HEK293 (cell line): ENCODE data around the gene PLEKHA4.
A peak's percentile ranks its signal among the peaks of the same experiment; 100 is the strongest.

ENCODE experiments used
- BCL11A ChIP-seq: fragments of 450-650 bp; formaldehyde crosslinking; IDR thresholded peaks from 2 replicates; pipeline ENCODE4 v1.5.1; 2016; ENCODE audit warnings: low read depth, missing biosample characterization, missing genetic modification characterization
- GLI2 ChIP-seq: fragments of 450-650 bp; formaldehyde crosslinking; IDR thresholded peaks from 2 replicates; pipeline ENCODE4; 2017; ENCODE audit warnings: missing biosample characterization, missing genetic modification characterization, low read depth, borderline replicate concordance
- HOXA7 ChIP-seq: sonication (generic); formaldehyde crosslinking; IDR thresholded peaks from 2 replicates; pipeline ENCODE4 v1.8.1; 2022; ENCODE audit warnings: missing genetic modification reagents, borderline replicate concordance
- OVOL3 ChIP-seq: fragments of 450-650 bp; formaldehyde crosslinking; IDR thresholded peaks from 2 replicates; pipeline ENCODE4 v1.5.1; 2016; ENCODE audit warnings: missing biosample characterization, missing genetic modification characterization
- WT1 ChIP-seq: fragments of 450-650 bp; formaldehyde crosslinking; IDR thresholded peaks from 2 replicates; pipeline ENCODE4 v1.5.1; 2016; ENCODE audit warnings: missing biosample characterization, missing genetic modification characterization
- YY2 ChIP-seq: fragments of 450-650 bp; formaldehyde crosslinking; IDR thresholded peaks from 2 replicates; pipeline ENCODE4 v1.5.1; 2016; ENCODE audit warnings: missing biosample characterization, missing genetic modification characterization
- ZNF10 ChIP-seq: fragments of 450-650 bp; formaldehyde crosslinking; IDR thresholded peaks from 2 replicates; pipeline ENCODE4 v1.5.1; 2017; ENCODE audit warnings: missing biosample characterization, missing genetic modification characterization
- ZNF114 ChIP-seq: fragments of 450-650 bp; formaldehyde crosslinking; IDR thresholded peaks from 2 replicates; pipeline ENCODE4 v1.5.0; 2017; ENCODE audit warnings: missing biosample characterization, missing genetic modification characterization
- ZNF121 ChIP-seq: fragments of 450-650 bp; formaldehyde crosslinking; IDR thresholded peaks from 2 replicates; pipeline ENCODE4 v1.5.1; 2016; ENCODE audit warnings: missing biosample characterization, missing genetic modification characterization
- ZNF202 ChIP-seq: fragments of 450-650 bp; formaldehyde crosslinking; IDR thresholded peaks from 2 replicates; pipeline ENCODE4 v1.5.1; 2016; ENCODE audit warnings: missing biosample characterization, missing genetic modification characterization, borderline replicate concordance
- ZNF214 ChIP-seq: fragments of 450-650 bp; formaldehyde crosslinking; IDR thresholded peaks from 2 replicates; pipeline ENCODE4 v1.5.1; 2017; ENCODE audit warnings: missing biosample characterization, mild to moderate bottlenecking, missing genetic modification characterization, borderline replicate concordance
- ZNF335 ChIP-seq: fragments of 450-650 bp; formaldehyde crosslinking; conservative IDR thresholded peaks from 2 replicates; pipeline ENCODE4 v1.5.1; 2016; ENCODE audit warnings: missing biosample characterization, missing genetic modification characterization
- ZNF37A ChIP-seq: fragments of 450-650 bp; IDR thresholded peaks from 2 replicates; pipeline ENCODE4 v1.5.1; 2018; ENCODE audit warnings: missing biosample characterization, missing genetic modification characterization
- ZNF416 ChIP-seq: fragments of 450-650 bp; formaldehyde crosslinking; IDR thresholded peaks from 2 replicates; pipeline ENCODE4 v1.5.1; 2016; ENCODE audit warnings: missing biosample characterization, missing genetic modification characterization
- ZNF426 ChIP-seq: fragments of 450-650 bp; formaldehyde crosslinking; IDR thresholded peaks from 2 replicates; pipeline ENCODE4 v1.5.1; 2017; ENCODE audit warnings: missing biosample characterization, missing genetic modification characterization, mild to moderate bottlenecking, inconsistent platforms, moderate library complexity
- ZNF433 ChIP-seq: fragments of 450-650 bp; formaldehyde crosslinking; IDR thresholded peaks from 2 replicates; pipeline ENCODE4 v1.5.1; 2016; ENCODE audit warnings: missing biosample characterization, missing genetic modification characterization, low read depth
- ZNF629 ChIP-seq: fragments of 450-650 bp; formaldehyde crosslinking; IDR thresholded peaks from 2 replicates; pipeline ENCODE4 v1.5.1; 2017; ENCODE audit warnings: missing biosample characterization, missing genetic modification characterization
- ZNF768 ChIP-seq: fragments of 450-650 bp; formaldehyde crosslinking; IDR thresholded peaks from 2 replicates; pipeline ENCODE4 v1.5.1; 2018; ENCODE audit warnings: missing biosample characterization, mild to moderate bottlenecking, missing genetic modification characterization
- TF ChIP-seq, protein P1 (sequence below): fragments of 450-650 bp; formaldehyde crosslinking; IDR thresholded peaks from 2 replicates; pipeline ENCODE4 v1.5.1; 2017; ENCODE audit warnings: missing biosample characterization, missing genetic modification characterization
- TF ChIP-seq, protein P2 (sequence below): fragments of 450-650 bp; formaldehyde crosslinking; IDR thresholded peaks from 2 replicates; pipeline ENCODE4 v1.5.1; 2017; ENCODE audit warnings: missing biosample characterization, missing genetic modification characterization
- TF ChIP-seq, protein P3 (sequence below): fragments of 450-650 bp; IDR thresholded peaks from 2 replicates; pipeline ENCODE4 v1.5.1; 2018; ENCODE audit warnings: missing biosample characterization, mild to moderate bottlenecking, missing genetic modification characterization
- TF ChIP-seq, protein P4 (sequence below): fragments of 450-650 bp; formaldehyde crosslinking; IDR thresholded peaks from 2 replicates; pipeline ENCODE4 v1.5.1; 2016; ENCODE audit warnings: missing biosample characterization, missing genetic modification characterization
- TF ChIP-seq, protein P5 (sequence below): fragments of 450-650 bp; formaldehyde crosslinking; optimal IDR thresholded peaks from 2 replicates; pipeline ENCODE3; 2016; ENCODE audit warnings: missing biosample characterization, mild to moderate bottlenecking, missing genetic modification characterization
- TF ChIP-seq, protein P6 (sequence below): fragments of 450-650 bp; formaldehyde crosslinking; IDR thresholded peaks from 2 replicates; pipeline ENCODE4 v1.5.1; 2016; ENCODE audit warnings: missing biosample characterization, missing genetic modification characterization
- TF ChIP-seq, protein P7 (sequence below): sonication (generic); formaldehyde crosslinking; IDR thresholded peaks from 2 replicates; pipeline ENCODE4 v1.8.1; 2022; ENCODE audit warnings: mild to moderate bottlenecking, moderate library complexity, missing genetic modification reagents

The PLEKHA4 gene

DNA sequence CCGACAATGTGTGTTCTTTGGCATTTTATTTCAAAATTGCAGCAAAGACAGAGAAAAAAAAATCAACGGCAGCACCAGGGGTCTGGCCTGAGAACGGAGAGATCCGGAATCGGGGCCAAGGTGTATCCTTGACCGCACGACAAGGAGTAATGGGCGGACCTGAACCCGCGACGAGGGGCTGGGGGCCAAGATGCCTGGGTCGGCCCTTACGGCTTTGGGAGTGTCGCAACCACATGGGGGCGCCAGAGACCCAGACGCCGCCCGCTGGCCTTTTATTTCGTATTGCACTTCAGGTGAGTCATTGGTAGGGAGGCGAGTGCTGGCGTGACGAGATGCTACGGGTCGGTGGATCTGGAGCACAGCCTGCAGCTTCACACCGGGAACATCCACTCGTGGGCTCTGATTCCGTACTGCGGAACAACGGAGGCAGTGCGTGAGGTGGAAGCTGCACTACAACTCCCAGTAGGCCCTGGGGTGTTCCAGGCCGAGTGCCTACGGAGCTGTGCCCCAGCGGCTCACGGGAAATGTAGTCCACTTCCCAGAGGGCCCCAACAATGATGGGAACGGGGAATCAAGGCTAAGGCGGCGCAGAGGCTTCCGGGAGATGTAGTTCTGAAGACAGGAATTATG is 73.2 kb downstream of the PLEKHA4 start (continued):
- TF ChIP-seq WT1 (tag by site-specific recombination): 0 out of 2 replicates have a peak, but pooled peaks have one; percentile 53
- no peak for TF ChIP-seq ZNF37A (tag by site-specific recombination)
- peak; percentile 80 for TF ChIP-seq ZNF629 (tag by site-specific recombination)
- TF ChIP-seq, protein P1, sequence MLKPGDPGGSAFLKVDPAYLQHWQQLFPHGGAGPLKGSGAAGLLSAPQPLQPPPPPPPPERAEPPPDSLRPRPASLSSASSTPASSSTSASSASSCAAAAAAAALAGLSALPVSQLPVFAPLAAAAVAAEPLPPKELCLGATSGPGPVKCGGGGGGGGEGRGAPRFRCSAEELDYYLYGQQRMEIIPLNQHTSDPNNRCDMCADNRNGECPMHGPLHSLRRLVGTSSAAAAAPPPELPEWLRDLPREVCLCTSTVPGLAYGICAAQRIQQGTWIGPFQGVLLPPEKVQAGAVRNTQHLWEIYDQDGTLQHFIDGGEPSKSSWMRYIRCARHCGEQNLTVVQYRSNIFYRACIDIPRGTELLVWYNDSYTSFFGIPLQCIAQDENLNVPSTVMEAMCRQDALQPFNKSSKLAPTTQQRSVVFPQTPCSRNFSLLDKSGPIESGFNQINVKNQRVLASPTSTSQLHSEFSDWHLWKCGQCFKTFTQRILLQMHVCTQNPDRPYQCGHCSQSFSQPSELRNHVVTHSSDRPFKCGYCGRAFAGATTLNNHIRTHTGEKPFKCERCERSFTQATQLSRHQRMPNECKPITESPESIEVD (tag by site-specific recombination): no peak
- TF ChIP-seq, protein P2, sequence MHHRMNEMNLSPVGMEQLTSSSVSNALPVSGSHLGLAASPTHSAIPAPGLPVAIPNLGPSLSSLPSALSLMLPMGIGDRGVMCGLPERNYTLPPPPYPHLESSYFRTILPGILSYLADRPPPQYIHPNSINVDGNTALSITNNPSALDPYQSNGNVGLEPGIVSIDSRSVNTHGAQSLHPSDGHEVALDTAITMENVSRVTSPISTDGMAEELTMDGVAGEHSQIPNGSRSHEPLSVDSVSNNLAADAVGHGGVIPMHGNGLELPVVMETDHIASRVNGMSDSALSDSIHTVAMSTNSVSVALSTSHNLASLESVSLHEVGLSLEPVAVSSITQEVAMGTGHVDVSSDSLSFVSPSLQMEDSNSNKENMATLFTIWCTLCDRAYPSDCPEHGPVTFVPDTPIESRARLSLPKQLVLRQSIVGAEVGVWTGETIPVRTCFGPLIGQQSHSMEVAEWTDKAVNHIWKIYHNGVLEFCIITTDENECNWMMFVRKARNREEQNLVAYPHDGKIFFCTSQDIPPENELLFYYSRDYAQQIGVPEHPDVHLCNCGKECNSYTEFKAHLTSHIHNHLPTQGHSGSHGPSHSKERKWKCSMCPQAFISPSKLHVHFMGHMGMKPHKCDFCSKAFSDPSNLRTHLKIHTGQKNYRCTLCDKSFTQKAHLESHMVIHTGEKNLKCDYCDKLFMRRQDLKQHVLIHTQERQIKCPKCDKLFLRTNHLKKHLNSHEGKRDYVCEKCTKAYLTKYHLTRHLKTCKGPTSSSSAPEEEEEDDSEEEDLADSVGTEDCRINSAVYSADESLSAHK: 0 out of 2 replicates have a peak, but pooled peaks have one; percentile 8
- TF ChIP-seq, protein P3, sequence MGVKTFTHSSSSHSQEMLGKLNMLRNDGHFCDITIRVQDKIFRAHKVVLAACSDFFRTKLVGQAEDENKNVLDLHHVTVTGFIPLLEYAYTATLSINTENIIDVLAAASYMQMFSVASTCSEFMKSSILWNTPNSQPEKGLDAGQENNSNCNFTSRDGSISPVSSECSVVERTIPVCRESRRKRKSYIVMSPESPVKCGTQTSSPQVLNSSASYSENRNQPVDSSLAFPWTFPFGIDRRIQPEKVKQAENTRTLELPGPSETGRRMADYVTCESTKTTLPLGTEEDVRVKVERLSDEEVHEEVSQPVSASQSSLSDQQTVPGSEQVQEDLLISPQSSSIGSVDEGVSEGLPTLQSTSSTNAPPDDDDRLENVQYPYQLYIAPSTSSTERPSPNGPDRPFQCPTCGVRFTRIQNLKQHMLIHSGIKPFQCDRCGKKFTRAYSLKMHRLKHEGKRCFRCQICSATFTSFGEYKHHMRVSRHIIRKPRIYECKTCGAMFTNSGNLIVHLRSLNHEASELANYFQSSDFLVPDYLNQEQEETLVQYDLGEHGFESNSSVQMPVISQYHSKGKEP (tag by site-specific recombination): peak; percentile 19; the same call in 1 of the 2 replicates
- TF ChIP-seq, protein P4, sequence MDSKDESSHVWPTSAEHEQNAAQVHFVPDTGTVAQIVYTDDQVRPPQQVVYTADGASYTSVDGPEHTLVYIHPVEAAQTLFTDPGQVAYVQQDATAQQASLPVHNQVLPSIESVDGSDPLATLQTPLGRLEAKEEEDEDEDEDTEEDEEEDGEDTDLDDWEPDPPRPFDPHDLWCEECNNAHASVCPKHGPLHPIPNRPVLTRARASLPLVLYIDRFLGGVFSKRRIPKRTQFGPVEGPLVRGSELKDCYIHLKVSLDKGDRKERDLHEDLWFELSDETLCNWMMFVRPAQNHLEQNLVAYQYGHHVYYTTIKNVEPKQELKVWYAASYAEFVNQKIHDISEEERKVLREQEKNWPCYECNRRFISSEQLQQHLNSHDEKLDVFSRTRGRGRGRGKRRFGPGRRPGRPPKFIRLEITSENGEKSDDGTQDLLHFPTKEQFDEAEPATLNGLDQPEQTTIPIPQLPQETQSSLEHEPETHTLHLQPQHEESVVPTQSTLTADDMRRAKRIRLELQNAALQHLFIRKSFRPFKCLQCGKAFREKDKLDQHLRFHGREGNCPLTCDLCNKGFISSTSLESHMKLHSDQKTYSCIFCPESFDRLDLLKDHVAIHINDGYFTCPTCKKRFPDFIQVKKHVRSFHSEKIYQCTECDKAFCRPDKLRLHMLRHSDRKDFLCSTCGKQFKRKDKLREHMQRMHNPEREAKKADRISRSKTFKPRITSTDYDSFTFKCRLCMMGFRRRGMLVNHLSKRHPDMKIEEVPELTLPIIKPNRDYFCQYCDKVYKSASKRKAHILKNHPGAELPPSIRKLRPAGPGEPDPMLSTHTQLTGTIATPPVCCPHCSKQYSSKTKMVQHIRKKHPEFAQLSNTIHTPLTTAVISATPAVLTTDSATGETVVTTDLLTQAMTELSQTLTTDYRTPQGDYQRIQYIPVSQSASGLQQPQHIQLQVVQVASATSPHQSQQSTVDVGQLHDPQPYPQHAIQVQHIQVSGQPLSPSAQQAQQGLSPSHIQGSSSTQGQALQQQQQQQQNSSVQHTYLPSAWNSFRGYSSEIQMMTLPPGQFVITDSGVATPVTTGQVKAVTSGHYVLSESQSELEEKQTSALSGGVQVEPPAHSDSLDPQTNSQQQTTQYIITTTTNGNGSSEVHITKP (tag by site-specific recombination): peak; percentile 62
- TF ChIP-seq, protein P5, sequence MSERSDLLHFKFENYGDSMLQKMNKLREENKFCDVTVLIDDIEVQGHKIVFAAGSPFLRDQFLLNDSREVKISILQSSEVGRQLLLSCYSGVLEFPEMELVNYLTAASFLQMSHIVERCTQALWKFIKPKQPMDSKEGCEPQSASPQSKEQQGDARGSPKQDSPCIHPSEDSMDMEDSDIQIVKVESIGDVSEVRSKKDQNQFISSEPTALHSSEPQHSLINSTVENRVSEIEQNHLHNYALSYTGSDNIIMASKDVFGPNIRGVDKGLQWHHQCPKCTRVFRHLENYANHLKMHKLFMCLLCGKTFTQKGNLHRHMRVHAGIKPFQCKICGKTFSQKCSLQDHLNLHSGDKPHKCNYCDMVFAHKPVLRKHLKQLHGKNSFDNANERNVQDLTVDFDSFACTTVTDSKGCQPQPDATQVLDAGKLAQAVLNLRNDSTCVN (tag by site-specific recombination): peak; percentile 27
- TF ChIP-seq, protein P6, sequence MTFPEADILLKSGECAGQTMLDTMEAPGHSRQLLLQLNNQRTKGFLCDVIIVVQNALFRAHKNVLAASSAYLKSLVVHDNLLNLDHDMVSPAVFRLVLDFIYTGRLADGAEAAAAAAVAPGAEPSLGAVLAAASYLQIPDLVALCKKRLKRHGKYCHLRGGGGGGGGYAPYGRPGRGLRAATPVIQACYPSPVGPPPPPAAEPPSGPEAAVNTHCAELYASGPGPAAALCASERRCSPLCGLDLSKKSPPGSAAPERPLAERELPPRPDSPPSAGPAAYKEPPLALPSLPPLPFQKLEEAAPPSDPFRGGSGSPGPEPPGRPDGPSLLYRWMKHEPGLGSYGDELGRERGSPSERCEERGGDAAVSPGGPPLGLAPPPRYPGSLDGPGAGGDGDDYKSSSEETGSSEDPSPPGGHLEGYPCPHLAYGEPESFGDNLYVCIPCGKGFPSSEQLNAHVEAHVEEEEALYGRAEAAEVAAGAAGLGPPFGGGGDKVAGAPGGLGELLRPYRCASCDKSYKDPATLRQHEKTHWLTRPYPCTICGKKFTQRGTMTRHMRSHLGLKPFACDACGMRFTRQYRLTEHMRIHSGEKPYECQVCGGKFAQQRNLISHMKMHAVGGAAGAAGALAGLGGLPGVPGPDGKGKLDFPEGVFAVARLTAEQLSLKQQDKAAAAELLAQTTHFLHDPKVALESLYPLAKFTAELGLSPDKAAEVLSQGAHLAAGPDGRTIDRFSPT: no peak
- TF ChIP-seq ZNF426 (tag by site-specific recombination): no peak
- TF ChIP-seq ZNF202 (tag by site-specific recombination): no peak
- TF ChIP-seq ZNF416 (tag by site-specific recombination): no peak
- TF ChIP-seq BCL11A (tag by site-specific recombination): no peak
- no peak for TF ChIP-seq OVOL3 (tag by site-specific recombination)
- no peak for TF ChIP-seq HOXA7 (CRISPR knock-in tag)
- TF ChIP-seq GLI2 (tag by site-specific recombination): no peak
- peak; percentile 73 for TF ChIP-seq YY2 (tag by site-specific recombination)
- TF ChIP-seq ZNF335 (tag by site-specific recombination): peak; percentile 100
- TF ChIP-seq ZNF214: no peak
- TF ChIP-seq ZNF433 (tag by site-specific recombination): no peak
- TF ChIP-seq, protein P7, sequence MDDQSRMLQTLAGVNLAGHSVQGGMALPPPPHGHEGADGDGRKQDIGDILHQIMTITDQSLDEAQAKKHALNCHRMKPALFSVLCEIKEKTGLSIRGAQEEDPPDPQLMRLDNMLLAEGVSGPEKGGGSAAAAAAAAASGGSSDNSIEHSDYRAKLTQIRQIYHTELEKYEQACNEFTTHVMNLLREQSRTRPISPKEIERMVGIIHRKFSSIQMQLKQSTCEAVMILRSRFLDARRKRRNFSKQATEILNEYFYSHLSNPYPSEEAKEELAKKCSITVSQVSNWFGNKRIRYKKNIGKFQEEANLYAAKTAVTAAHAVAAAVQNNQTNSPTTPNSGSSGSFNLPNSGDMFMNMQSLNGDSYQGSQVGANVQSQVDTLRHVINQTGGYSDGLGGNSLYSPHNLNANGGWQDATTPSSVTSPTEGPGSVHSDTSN (CRISPR knock-in tag): no peak
- TF ChIP-seq ZNF114 (tag by site-specific recombination): no peak
- no peak for TF ChIP-seq ZNF10 (tag by site-specific recombination)
- no peak for TF ChIP-seq ZNF768 (tag by site-specific recombination)
- no peak for TF ChIP-seq ZNF121
